LoVo (cell line): ENCODE results near the gene TCP10L.
"Not testable (repeated sequence)": the region's sequence is repeated elsewhere in the genome, so short reads cannot be mapped to it uniquely, and the experiment has no call there.

Source experiments
- DNase-seq: peaks from one replicate; pipeline ENCODE4 v3.0.0-alpha.2; 2016; ENCODE audit warnings: low spot score

The TCP10L gene

DNA sequence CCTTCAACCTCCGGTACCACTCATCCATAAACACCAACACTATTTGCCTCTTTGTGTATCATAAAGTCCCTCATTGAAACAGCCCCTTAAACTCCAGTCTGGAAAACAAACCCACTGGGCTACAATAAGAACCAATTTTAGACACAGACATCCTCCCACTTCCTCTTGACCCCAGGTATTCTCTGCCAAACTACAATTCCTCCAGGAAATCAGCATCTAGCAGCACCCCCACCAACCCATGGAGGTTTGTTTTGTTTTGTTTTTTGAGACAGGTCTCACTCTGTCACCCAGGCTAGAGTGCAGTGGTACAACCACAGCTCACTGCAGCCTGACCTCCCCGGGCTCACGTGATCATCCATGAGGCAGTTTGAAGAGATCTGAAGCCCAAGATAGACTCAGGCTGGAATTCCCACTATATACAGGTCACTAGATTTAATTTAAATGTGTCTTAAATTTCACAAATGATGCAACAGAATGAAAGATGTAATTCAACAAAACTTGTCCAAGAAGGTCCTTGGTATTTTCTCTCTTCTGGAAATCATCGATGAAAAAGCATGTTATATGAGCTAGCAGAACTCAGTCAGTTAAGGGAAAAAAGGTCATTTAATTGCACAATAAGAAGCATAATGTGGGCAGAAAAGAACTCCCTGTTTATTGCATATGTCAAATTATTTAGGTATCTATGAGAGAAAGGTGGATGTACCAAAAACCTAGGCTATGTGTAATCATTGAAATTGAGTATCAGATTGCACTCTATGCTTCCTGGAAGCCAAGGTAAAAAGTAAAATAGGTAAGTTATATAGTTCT lies 30.3 kb downstream of the TCP10L start:
- no peak for DNase-seq

DNA sequence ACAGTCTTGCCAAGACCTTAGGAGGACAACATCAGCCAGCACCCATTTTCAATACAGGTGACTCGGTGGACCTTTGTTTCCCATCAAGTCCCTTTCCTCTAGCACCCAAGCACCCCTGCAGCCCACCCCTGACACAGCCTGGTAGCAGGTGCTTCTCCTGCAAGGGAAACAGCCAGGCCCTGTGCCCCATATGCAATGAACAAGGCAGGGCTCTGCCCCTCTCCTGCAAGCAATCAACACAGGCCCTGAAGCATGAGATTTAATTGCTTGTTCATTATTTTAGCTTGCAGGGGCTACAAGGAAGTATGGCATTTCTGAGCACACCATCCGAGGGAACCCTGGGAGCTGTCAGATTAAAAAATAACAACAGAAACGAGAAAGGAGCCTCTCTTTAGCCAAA lies 35.4 kb downstream of the TCP10L start:
- DNase-seq, result no peak

DNA sequence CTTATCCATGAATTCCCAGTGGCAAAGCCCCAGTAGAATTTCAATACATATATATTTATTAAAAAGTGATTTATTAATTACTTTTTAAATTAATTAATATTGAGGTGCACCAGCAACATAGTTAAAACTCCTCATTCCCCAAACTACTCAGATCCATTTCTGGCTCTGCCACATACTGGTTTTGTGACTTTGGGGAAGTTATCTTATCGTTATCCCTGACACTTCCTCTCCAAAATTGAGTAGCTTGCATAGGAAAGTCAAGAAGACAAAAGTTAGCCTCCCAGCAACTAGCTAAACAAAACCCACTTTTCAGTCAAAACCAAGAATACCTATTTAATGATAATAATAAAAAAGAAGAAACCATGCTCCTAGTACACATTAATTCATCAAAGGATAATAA lies 35.9 kb downstream of the TCP10L start:
- DNase-seq, result no peak

DNA sequence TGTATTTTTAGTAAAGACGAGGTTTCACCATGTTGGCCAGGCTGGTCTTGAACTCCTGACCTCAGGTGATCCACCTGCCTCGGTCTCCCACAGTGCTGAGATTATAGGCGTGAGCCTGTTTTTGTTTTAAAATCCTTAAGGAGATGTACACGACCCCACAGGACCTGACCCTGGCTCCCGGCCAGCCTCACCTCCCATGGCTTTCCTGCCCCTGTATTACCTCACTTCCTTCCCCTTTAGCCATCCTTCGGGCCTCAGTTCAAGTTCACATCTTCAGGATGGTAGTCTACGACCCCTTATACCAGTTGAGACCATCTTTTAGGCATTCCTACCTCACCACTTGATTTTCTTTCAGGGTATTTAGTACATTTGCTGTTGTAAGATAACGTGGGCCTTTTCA lies 36.3 kb downstream of the TCP10L start:
- DNase-seq, result no peak

DNA sequence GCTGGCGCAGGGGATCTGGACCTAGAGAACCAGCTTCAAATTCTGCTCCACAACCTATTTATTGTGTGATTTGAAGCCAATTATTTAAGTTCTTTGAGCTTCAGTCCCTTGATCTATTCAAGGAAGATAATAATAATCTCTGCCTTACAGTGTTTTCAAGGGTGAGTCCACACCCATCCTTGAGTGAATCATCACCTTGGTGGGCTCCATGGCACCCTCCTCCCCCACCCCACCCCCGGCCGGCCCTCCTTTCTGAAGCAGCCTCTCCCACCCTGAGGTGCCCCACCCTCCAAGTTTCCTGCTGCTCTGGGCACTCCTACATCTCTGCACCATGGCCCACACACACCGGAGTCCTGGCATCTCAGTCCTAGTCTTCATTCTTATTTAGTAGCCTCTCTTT lies 38.3 kb downstream of the TCP10L start:
- no peak for DNase-seq

DNA sequence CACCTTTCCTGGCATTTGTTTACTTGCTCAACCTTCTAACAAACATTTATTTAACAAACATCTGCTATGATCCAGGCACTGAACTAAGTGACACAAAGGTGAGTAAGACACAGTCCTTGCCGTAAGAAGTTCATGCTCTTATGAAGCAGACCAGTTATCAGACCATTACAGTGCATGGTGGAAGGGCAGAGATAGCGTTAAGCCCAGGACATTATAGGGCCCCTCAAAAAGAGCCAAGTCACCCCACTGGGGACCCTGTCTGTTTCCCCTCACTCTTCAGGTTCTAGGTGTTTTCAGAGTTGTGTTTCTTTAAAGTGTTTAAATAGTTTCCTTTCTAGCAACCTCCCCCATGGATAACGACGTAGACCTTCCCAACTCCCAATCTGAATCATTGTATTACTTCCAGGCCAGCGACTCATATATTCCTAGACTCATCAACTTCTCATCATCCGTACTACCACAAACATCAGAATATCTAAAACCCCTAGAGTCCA lies 39.3 kb downstream of the TCP10L start:
- DNase-seq, result no peak

DNA sequence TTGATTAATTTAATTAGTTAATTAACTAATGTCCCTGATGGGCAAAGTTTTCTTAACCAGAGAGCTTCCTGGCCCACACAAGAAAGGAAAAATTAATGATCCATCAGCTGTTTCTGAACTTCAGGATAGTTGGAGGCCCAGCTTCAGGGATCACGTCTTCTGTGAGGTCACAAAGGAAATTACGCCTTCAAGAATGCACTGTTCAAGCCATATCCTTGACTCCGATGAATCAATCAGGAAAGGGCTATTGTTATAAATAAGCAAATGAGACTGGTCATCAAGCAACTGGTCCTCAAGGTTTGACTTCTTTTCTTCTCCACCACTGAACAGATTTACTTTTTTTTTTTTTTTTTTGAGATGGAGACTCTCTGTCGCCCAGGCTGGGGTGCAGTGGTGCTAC lies 40.6 kb downstream of the TCP10L start:
- DNase-seq, result no peak

DNA sequence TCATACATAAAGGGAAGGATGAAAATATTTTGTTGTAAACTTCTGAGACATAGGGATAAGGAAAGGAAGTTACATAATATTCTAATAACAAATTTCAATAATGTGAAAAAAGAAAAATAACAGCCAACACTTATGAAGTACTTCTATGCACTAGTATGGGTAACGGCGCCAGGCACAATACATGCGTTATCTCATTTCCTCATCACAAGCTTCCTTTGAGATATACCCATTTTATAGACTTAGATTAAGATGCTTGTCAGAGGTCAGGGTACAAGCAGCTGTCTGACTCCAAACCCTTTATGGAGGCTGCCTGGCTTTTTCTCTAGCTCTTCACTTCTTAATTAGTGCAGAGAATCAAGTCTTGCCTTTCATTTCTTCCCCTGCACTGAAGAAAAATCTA lies 41.3 kb downstream of the TCP10L start:
- no peak for DNase-seq

DNA sequence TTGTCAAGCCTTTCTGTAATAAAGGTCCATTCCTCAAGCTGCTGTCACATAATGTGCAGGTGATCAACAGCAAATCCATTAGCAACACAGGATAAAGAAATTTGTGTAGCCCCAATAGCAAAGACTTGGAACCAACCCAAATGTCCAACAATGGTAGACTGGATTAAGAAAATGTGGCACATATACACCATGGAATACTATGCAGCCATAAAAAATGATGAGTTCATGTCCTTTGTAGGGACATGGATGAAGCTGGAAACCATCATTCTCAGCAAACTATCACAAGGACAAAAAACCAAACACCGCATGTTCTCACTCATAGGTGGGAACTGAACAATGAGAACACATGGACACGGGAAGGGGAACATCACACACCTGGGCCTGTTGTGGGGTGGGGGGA lies 42.3 kb downstream of the TCP10L start:
- not testable (repeated sequence) for DNase-seq

DNA sequence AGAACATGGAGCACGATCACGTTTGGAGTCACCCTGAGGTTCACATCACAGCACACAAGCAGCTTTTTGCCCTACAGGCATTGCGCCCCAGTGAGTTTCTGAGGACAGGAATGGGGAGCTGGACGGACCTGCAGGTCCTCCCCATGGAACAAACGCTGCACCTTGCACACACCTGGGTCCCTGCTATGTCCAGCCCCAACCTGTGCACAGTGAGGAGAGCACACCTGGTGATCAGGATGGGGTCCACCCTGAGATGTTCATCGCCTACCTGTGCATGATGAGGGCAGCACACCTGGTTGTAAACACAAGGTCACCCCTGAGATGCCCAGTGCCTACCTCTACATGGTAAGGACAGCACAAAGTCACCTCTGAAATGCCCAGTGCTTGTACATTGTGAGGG lies 45.9 kb downstream of the TCP10L start:
- no peak for DNase-seq

DNA sequence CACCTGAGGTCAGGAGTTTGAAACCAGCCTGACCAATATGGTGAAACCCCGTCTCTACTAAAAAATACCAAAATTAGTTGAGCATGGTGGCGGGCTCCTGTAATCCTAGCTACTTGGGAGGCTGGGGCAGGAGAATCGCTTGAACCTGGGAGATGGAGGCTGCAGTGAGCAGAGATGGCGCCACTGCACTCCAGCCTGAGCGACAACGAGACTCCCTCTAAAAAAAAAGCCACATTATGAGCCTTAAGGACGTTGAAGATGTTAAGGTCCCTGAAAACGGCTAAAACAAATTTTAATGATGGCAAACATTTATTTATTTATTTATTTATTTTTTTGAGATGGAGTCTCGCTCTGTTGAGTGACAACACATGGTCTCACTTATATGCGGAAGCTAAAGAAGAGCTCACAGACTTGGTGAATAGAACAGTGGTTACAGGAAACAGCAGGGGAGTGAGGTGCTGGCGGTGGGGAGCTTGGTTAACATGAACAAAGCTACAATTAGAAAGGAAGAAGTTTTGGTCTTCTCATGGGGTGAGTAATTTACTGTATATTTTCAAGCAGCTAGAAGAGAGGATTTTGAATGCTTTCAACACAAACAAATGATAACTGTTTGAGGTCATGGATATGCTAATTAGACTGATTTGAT lies 47.1 kb downstream of the TCP10L start:
- DNase-seq, result no peak

DNA sequence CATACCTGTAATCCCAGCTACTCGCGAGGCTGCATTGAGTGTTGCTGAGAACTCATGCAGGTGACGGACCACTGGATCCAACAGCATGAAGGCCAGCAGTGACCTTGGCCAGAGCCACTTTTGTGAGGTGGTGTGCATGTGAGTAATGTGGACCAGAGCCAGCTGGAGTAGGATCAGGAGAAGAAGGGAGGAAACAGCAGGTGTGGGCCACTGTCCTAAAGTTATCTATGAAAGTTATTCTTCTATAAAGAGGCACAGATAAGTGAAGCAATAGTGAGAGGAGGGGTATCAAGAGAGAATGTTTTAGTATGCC lies 47.8 kb downstream of the TCP10L start:
- no peak for DNase-seq

DNA sequence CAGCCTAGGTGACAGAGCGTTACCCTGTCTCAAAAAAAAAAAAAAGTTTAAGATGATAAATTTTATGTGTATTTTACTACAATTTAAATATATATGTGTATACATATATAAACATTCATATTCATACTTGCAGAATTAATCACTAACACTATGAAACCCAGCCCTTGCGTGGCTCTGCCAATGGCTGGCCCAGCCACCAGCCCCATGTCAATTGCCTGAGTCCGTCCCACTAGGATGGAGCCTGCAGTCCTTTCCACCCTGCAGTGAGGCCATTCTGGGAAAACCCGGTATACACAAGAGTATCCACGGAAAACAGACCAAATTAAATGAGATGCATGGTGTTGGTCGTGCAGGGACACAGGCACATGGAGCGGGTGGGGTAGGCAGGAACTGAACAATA lies 49.7 kb downstream of the TCP10L start:
- DNase-seq, result no peak

DNA sequence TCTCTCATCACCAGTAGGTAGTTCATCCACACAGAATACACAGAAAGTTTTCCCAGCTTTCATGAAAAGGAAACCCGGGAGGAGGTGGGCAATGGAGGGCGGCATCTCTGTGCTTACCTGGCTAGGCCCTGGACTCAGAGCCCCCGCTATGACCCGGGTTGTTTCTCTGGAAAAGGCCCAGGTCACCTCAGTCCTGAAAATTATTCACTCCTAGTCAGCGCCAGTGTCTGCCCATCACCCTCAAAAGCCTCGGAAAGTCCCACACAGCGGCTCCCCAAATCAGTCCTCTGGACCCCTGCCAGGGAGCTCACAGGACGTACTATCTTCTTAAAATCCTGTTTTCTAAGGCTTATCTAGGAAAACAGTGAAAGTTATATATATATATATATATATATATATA lies 51.2 kb downstream of the TCP10L start:
- no peak for DNase-seq

DNA sequence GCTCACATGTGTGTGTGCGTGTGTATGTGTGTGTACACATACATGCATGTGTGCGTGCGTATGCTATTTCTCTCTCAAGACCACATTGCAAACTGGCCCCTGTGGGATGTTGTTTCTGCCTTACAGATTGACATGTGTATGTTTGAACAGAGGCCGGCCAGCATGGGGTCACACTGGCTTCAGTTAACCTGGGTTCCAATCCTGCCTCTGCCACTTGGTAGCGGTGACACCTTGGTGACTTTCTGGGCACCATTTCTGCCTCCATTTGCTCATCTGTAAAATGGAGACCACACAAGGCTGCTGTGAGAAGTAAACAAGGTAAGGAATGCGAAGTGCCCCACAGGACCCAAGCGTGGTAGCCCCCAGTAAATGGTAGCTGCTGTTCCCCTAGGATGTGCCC lies 51.7 kb downstream of the TCP10L start:
- no peak for DNase-seq

DNA sequence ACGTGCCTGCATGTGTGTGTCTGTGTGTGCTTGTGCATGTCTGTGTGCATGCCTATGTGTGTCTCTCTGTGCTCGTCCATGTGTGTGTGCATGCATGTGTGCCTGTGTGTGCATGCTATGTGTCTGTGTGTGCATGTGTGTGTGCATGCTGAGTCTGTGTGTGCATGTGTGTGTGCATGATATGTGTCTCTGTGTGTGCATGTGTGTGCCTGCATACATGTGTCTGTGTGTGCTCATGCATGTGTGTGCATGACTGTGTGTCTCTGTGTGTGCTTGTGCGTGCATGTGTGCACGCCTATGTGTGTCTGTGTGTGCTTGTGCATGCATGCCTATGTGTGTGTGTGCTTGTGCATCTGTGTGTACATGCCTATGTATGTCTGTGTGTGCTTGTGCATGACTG lies 52.3 kb downstream of the TCP10L start:
- DNase-seq, result no peak

DNA sequence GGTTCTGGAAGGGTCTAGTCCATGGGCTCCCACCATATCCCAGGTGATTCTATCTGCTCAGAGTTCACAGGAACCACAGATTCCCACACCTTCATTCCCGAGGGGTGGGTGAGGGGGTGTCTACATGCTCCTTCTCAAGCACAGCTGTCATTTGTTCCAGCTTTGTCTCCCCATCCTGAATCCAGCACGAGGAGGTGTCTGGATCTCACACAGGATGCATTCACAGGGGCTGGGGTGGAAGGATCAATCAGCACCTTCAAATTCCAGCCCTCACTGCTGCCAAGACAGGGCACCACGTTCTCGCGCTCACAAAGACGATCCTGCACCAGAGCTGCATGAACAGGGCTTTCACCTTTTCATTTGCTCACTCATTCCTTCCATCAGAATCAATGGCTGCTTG lies 52.7 kb downstream of the TCP10L start:
- no peak for DNase-seq

DNA sequence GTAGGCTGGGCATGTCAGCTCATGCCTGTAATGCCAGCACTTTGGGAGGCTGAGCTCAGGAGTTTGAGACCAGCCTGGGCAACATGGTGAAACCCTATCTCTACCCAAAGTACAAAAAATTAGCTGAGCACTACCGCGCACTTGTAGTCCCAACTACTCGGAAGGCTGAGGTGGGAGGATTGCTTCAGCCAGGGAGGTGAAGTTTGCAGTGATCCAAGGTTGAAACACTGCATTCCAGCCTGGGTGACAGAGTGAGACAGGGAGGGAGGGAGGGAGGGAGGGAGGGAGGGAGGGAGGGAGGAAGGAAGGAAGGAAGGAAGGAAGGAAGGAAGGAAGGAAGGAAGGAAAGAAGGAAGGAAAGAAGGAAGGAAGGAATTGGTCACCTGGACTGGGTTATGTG lies 53.8 kb downstream of the TCP10L start:
- not testable (repeated sequence) for DNase-seq

DNA sequence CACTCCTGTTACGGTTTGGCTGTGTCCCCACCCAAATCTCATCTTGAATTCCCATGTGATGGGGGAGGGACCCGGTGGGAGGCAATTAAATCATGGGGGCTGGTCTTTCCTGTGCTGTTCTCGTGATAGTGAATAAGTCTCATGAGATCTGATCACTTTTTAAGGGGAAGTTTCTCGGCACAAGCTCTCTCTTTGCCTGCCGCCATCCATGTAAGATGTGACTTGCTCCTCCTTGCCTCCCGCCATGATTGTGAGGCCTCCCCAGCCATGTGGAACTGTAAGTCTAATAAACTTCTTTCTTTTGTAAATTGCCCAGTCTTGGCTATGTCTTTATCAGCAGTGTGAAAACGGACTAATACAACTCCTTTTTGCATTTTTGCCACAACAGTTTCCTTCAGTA lies 54.5 kb downstream of the TCP10L start:
- not testable (repeated sequence) for DNase-seq

DNA sequence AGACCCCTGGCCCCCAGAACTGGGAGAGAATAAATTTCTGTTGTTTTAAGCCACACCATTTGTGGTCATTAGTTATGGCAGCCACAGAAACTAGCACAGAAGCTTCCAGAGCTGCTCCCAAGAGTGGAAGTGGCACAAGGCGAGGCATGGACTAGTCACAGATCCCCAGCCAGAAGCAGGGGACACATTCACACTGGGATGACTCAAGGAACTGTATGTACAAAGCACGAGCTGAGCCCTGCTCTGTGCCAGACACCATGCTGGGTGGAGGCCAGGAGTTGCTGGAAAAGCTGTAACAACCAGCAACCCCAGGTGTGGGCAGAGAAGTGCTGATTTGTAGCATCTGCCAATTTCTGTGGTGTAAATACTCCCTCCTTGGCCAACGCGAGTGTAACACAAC lies 55.6 kb downstream of the TCP10L start:
- no peak for DNase-seq

DNA sequence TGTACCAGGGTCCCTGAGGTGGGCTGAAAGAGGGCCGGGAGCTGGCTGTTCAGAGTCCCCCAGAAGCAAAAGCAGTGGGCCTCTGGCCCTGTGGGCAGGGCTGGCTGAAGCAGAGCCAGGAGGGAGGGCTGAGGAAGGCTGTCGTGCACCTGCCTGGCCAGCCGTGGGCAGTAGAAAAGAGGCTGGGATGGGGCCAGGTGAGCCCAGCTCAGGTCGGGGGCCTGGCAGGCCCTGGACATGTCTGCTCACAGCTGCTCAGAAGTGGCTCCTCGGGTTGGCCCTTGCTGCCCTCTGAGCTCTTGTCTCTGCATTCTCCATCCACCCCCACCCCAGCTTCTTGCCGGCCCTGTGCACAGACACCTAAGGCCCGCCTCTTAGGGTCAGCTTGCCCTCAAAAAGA lies 60.0 kb downstream of the TCP10L start:
- DNase-seq, result no peak

DNA sequence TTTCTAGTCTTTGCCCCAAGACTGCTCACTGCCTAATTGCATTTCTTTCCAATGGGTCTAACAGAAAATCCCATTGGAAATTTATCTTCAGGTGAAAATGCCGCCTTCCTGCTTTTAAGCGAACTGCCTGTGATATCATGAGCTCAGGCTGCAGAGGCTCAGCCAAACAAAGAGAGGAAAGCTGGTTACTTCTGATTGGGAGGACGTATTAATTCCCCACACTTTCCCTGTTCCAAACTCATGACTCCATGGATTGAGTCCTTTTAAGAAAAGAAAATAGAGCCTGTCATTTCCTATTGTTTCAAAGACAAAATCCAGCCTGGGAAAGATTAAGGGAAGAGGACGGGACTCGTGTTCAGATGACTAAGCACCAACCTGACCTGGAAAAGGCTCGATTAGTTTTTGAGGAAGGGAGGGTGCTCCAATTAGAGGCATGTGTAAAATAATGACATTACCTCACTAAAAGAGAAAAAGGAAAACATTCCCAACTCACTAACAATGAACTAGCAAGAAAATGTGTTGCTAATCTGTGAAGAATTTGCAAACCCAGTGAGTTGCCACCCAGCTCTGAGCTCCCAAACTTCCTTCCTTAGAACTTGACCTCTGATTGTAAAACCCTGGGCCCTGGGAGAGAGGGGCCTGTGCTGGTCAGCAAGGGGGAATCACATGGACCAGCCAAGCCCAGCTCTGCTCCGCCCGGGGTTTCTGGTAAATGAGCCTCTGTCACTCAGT lies 61.2 kb downstream of the TCP10L start:
- DNase-seq, result no peak
